Jurkat, Clone E6-1 (cell line): ENCODE measurements around the gene TMEM129.

Experiments
- DNase-seq: peaks from one replicate; pipeline ENCODE4 v3.0.0-alpha.2; 2011; ENCODE audit warnings: low read depth, low spot score
- H3K4me3 ChIP-seq: 2 replicates; pipeline ENCODE4 v1.5.1; 2011; ENCODE audit warnings: mild to moderate bottlenecking, low read length, control low read depth, moderate library complexity

TMEM129 gene

GRCh38 chr4:1746919-1747602 lies 25.9 kb upstream of the TMEM129 start:
- H3K4me3 ChIP-seq: no peak overlapping the region
- no peak for DNase-seq

GRCh38 chr4:1746265-1746691 lies 25.2 kb upstream of the TMEM129 start:
- peak; percentile 54 for DNase-seq

DNA sequence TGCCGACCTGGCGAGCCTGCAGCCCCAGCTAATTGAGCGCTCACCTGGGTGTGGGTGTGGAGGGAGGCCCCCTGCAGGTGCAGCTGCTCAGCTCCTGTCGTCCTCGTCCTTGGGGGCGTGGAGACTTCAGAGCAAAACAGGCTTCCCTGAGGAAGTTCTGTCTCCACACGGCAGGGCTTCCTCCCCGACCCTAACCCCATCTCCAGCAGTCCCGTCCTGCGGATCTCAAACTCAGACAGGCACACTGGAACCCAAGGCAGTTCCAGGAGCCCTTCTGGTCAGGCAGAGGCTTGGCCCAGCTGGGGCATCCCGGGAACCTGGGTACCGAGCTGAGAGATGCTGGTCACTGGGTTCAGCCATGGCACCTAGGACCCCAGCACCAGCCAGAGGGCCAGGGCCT lies 24.6 kb upstream of the TMEM129 start:
- no peak for DNase-seq
- no peak overlapping the region for H3K4me3 ChIP-seq

More at GRCh38 chr4:1746265-1746691, 25.2 kb upstream of the TMEM129 start:
- H3K4me3 ChIP-seq: no peak overlapping the region

GRCh38 chr4:1745165-1745564 lies 24.0 kb upstream of the TMEM129 start:
- no peak for DNase-seq
- H3K4me3 ChIP-seq: no peak overlapping the region

DNA sequence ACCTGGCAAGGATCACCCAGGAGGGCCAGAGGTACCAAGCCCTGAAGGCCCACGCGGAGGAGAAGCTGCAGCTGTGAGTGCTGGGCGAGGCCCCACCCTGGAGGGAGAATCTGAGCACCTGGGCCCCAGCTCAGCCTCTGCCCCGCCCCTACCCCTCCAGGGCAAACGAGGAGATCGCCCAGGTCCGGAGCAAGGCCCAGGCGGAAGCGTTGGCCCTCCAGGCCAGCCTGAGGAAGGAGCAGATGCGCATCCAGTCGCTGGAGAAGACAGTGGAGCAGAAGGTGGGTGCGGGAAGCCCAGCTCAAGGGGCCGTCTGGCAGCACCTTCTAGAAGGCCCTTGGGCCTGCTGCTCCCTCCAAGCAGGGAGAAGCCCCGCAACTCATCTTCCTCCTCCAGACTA lies 23.4 kb upstream of the TMEM129 start:
- H3K4me3 ChIP-seq: no peak overlapping the region
- DNase-seq: no peak

DNA sequence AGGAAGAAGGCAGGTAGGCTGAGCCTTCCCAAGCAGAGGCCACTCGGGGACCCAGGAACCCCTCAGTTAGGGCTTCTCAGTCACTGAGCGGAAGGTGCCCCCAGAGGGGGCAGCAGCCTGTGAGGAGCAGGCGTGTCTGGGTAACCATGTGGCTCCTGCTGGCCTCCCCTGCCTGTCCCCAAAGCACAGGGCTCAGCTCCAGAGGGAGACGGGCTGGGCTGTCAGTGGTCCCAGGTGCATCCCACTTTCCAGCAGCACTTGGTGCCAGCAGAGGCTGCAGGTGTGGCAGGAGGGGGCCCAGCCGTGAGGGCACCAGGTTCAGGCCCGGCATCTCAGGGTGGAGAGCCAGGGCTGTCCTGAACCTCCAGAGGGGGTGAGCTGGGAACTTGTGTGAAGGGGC lies 22.9 kb upstream of the TMEM129 start:
- H3K4me3 ChIP-seq: no peak overlapping the region
- DNase-seq: no peak

- H3K4me3 ChIP-seq: no peak overlapping the region
- no peak for DNase-seq
Observed at GRCh38 chr4:1743551-1743950, 22.4 kb upstream of the TMEM129 start.

- no peak overlapping the region for H3K4me3 ChIP-seq
- DNase-seq: no peak
Observed at GRCh38 chr4:1741208-1741607, 20.1 kb upstream of the TMEM129 start.

- no peak for DNase-seq
- H3K4me3 ChIP-seq: no peak overlapping the region
Observed at GRCh38 chr4:1740021-1740545, 19.0 kb upstream of the TMEM129 start.

GRCh38 chr4:1739358-1739757 lies 18.2 kb upstream of the TMEM129 start:
- DNase-seq: no peak
- no peak overlapping the region for H3K4me3 ChIP-seq

DNA sequence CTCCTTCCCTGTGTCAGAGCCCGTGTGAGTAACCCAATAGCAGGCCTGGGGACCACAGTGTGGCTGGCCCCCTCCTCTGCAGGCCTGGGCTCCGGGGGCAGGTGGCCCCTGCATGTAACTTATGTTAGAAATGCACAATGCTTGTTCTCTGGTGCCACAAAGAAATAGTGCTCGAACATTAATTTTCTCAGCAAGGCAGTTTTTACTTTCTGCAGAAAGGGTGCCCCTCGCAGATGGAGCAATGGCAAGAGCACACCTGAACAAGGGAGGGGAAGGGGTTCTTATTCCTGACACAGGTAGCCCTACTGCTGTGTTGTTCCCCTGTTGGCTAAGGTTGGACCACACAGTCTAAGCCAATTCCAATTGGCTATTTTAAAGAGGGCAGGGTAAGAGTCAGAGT lies 17.3 kb upstream of the TMEM129 start:
- no peak overlapping the region for H3K4me3 ChIP-seq
- no peak for DNase-seq

DNA sequence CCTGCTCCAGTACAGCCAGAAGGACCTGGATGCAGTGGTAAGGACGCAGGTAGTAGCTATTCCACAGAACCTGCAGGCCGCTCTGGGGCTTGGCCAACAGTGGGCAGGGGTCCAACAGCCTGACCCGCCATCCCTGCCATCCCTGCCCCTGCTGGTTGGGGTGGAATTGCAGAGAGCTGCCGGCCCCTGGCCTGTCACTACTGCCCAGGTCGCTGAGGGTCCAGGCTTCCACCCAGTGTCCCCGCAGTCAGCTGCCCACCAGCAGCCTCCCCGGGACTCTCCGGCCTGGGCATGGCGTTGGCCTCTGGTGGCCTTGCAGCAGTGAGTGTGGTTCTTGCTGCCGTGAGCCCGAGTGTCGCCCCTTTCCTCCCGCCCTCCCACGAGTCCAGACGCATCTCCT lies 16.5 kb upstream of the TMEM129 start:
- H3K4me3 ChIP-seq: no peak overlapping the region
- no peak for DNase-seq

DNA sequence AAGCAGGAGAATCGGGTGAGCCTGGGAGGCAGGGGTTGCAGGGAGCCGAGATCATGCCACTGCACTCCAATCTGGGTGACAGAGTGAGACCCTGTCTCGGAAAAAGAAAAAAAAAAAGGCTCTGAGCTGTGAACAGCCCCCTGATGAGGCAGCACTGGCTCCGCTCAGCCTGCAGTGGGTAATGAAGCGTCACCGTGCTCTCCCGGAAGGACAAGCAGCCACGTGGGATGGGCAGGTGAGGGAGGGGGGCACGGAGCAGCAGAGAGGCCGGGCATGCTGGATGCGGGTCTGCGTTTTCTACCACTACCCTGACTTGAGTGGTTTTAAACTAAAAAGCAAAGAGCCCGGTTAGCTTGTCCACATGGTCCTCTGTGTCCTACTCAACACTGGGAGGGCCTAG lies 15.7 kb upstream of the TMEM129 start:
- no peak for DNase-seq
- no peak overlapping the region for H3K4me3 ChIP-seq

- no peak overlapping the region for H3K4me3 ChIP-seq
- DNase-seq: no peak
Observed at GRCh38 chr4:1735215-1735614, 14.1 kb upstream of the TMEM129 start.

DNA sequence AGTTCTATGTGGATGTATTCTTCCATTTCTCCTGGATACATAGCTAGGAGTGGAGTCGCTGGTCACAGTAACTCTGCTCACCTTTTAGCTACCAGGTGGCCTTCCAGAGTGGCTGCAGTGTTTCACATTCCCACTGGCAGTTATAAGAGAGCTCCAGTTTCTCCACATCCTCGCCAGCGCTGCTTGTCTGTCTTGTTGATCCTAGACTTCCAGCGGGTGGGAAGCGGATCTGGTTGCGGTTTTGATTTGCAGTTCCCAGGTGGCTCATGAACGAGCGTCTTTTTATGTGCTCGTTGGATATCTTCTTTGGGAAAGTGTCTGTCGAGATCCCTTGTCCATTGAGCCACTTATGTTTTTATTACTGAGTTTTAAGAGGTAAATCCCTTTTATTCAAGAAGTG lies 11.8 kb upstream of the TMEM129 start:
- H3K4me3 ChIP-seq: no peak overlapping the region
- no peak for DNase-seq

GRCh38 chr4:1731180-1731579 lies 10.1 kb upstream of the TMEM129 start:
- DNase-seq: no peak
- H3K4me3 ChIP-seq: no peak overlapping the region

DNA sequence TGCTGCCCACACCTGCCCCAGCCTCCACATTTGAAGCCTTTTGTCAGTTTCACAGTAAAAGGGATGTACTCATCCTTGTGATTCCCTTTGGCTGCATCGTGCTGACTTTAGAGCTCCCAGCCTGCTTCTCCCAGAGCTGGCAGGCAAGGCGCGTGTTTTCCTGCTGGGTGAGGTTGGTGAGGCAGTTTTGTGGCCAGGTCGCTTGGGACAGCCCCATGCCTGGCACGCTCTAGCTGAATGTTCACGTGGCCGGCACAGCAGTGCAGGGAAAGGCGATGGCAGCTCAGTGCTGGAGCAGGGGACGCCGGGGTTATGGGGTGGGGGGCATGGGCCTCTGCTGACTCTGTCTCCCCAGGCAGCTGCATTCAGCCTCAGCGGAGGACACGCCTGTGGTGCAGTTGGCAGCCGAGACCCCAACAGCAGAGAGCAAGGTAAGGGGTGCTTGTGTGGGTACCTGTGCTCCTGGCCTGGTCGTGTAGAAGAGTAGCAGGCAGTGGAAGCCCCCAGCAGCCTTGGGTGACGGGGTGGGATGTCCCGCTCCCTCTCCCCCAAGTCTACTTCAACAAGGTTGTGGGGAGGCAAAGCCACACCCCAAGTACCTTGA lies 9.5 kb upstream of the TMEM129 start:
- no peak overlapping the region for H3K4me3 ChIP-seq
- no peak for DNase-seq

GRCh38 chr4:1728061-1728980 lies 7.2 kb upstream of the TMEM129 start:
- H3K4me3 ChIP-seq: no peak overlapping the region
- DNase-seq: no peak

DNA sequence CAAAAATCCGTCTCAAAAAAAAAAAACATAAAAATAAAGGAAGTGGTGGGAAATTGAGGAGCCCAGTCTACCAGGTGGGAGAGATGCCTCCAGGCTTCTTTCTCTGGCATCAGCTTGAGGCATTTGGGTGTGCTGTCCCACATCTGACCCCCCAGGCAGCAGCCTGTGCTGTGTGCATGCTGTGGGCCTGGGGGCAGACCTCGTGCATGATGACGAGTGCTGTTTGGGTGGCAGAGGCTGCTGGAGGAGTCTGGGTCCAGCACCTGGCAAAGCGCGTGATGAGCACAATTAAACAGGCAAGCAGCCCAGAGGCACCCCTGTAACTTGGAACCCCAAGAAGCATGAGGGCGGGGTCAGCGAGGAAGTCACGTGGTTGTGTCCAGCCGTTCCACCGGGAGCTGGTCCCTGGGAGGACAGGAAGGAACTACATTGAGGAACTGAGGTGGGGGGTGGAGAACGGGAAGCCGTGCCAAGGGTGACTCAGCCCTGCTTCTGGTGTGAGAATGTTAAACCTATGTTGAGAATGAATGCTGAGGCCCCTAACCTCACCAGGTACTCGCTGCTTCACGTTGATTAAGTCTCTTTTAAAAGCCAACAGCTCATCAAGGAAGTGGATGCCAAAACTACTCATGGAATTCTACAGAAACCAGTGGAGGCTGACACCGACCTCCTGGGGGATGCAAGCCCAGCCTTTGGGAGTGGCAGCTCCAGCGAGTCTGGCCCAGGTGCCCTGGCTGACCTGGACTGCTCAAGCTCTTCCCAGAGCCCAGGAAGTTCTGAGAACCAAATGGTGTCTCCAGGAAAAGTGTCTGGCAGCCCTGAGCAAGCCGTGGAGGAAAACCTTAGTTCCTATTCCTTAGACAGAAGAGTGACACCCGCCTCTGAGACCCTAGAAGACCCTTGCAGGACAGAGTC lies 6.3 kb upstream of the TMEM129 start:
- DNase-seq: no peak
- no peak overlapping the region for H3K4me3 ChIP-seq
